ENCODE results near the gene CPSF6. TPM values are rescaled to one million over a fixed set of nuclear protein-coding genes. Genes with fewer than 3 reads are reported as not detected.
A peak's percentile ranks its signal among the peaks of the same experiment; 100 is the strongest.

The CPSF6 gene
- total and polyA plus RNA-seq, 2 donors (not counting 3 experiments of a cell fraction or from before 2014, with no cell fraction given) = 55.8 to 91.7 TPM

- Histone ChIP-seq H3K9ac (replicated peaks; ENCODE audit: extremely low read depth, insufficient read depth, low read length) (no peak overlapping the region), H4K20me1 (replicated peaks; ENCODE audit: control insufficient read depth, extremely low read depth, insufficient read depth, low read length) (no peaks in the 10 kb centered on the region), H3K4me3 (replicated peaks in 1 of 3; ENCODE audit: insufficient read depth in 1 of 3, low read depth in 1 of 3, low read length in 3 of 3) (no peak overlapping the region), H3K27ac (ENCODE audit: insufficient read depth, low read depth, low read length) (no peak overlapping the region), H3K4me1 (ENCODE audit: control insufficient read depth, extremely low read depth, insufficient read depth, low read length) (peaks cover 5% of the 10 kb centered on the region), H3K9me1 (replicated peaks; ENCODE audit: control insufficient read depth, extremely low read depth, insufficient read depth, low read length) (no peaks in the 10 kb centered on the region), H3K79me2 (ENCODE audit: control insufficient read depth, insufficient read depth, low read length) (peaks cover 26% of the 10 kb centered on the region), H3K36me3 (ENCODE audit: control insufficient read depth in 2 of 2, extremely low read depth in 1 of 2, insufficient read depth in 2 of 2, low read length in 2 of 2) (peaks cover 11 to 29% of the 10 kb centered on the region in 2 experiments), H3K9me3 (replicated peaks; ENCODE audit: control insufficient read depth, insufficient read depth, low read length) (no peaks in the 10 kb centered on the region), H3K4me2 (ENCODE audit: insufficient read depth, low read length) (no peak overlapping the region), H3K27me3 (ENCODE audit: control insufficient read depth in 2 of 2, insufficient read depth in 2 of 2, low read length in 2 of 2) (no peaks in the 10 kb centered on the region), H2AFZ (ENCODE audit: low read depth, low read length) (no peak overlapping the region)
- dilution Hi-C loops (cut with MboI; ENCODE audit: extremely low pct_ligation_motif_present, low sequenced_read_pairs) (no loop called here), intact Hi-C loops (cut with micrococcal nuclease) (no loop called here)
- no peak for DNase-seq (ENCODE audit: low read depth, low spot score)
- TF ChIP-seq JUN (IDR thresholded peaks at IDR 0.05; ENCODE audit: borderline replicate concordance, insufficient read depth, insufficient read length, low read depth) (no peak), GATA2 (IDR thresholded peaks at IDR 0.05; ENCODE audit: insufficient read depth, insufficient read length, low read depth, low read length) (no peak), EZH2 (IDR thresholded peaks at IDR 0.05; ENCODE audit: borderline replicate concordance, low read depth, low read length, severe bottlenecking) (no peak), POLR2A (IDR thresholded peaks at IDR 0.05; ENCODE audit: low read depth, low read length) (no peak), FOS (IDR thresholded peaks at IDR 0.05; ENCODE audit: borderline replicate concordance, insufficient read depth, low read length) (no peak), POLR2AphosphoS5 (IDR thresholded peaks at IDR 0.05; ENCODE audit: insufficient read depth, low read depth, low read length) (no peak)
- TF ChIP-seq, protein P1, sequence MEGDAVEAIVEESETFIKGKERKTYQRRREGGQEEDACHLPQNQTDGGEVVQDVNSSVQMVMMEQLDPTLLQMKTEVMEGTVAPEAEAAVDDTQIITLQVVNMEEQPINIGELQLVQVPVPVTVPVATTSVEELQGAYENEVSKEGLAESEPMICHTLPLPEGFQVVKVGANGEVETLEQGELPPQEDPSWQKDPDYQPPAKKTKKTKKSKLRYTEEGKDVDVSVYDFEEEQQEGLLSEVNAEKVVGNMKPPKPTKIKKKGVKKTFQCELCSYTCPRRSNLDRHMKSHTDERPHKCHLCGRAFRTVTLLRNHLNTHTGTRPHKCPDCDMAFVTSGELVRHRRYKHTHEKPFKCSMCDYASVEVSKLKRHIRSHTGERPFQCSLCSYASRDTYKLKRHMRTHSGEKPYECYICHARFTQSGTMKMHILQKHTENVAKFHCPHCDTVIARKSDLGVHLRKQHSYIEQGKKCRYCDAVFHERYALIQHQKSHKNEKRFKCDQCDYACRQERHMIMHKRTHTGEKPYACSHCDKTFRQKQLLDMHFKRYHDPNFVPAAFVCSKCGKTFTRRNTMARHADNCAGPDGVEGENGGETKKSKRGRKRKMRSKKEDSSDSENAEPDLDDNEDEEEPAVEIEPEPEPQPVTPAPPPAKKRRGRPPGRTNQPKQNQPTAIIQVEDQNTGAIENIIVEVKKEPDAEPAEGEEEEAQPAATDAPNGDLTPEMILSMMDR (IDR thresholded peaks at IDR 0.05; ENCODE audit: extremely low read depth in 1 of 2, insufficient read depth in 1 of 2, low read depth in 1 of 2, low read length in 2 of 2) = no peak
- TF ChIP-seq, protein P2, sequence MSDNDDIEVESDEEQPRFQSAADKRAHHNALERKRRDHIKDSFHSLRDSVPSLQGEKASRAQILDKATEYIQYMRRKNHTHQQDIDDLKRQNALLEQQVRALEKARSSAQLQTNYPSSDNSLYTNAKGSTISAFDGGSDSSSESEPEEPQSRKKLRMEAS (IDR thresholded peaks at IDR 0.05; ENCODE audit: insufficient read depth, insufficient read length) = no peak
- CTCF ChIA-PET = interaction anchor here (0.9 to 1.4 kb wide), 3 partner anchors 11 to 32 kb away, joined by 3 to 5 read pairs (median 3); no protein-coding TSS in a partner anchor
- TSS peak; percentile 58 for BruUV-seq (replicated peaks)
- no peak for FAIRE-seq
- POLR2A ChIA-PET = no interaction called here
These were observed 19.3 kb downstream of the CPSF6 start for GRCh38 chr12:69258655-69259054.

Data from endothelial cell of umbilical vein (primary cell).